ENCODE measurements around the gene ATP4B.

ATP4B gene

DNA sequence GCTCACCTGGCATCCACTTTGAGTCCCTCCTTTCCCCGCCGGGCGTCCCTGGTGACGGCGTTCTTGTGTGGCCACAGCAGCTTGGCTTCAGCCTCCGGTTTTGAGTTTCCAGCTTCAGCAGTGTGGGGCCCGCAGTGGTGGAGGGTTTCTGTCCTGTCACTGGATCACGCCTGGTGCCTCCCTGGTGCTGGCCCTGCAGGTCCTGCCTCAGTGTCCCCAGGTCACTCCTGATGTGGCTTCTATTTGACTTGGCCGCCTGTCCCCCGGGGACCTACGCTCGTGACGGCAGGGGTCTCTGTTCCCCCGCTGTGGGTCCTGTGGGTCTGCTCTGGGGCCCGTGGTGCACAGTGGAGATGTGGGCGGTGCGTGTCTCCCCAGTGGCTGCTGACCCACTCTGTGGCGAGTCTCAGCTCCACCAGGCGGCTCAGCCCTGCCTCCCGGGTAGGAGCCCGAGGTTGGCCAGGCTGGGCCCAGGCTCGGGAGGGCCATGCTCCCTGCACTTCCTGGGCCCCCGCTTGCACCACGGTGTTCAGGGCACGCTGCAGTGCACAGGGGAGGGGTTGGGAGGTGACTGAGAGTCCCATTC lies 1.9 kb downstream of the ATP4B start:
- DNase-seq = no peak

DNA sequence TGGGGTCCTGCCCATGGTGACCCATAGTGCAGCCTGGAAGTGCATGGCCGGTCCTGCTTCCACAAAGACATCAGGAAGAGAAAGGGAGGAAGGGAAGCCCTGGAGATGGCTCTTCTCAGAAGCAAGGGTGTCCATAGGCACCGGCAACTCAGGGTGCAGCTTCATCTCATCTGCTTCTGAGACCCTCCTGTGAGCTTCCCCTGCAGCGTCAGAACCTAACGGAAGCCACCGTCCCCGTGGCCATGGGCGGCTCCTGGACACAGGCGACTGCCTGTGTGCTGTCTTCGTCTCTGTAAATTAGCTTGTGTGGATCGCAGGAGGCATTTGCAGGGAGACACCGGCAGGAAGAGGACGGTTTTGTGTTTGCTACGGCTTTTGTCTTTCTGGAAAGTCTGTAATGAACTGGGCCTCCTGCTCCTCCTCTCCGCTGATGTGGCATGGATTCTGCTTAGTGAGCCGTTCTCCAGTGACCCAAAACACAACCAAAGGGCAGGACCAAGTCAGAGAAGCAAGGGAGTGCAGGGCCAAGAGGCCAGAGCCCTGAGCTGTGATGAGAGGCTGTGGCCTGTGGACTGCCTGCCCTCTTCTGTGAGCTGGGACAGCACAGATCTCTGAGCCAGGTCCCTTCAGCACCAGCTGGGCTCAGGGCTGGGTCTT lies 2.5 kb downstream of the ATP4B start:
- no peak for DNase-seq

DNA sequence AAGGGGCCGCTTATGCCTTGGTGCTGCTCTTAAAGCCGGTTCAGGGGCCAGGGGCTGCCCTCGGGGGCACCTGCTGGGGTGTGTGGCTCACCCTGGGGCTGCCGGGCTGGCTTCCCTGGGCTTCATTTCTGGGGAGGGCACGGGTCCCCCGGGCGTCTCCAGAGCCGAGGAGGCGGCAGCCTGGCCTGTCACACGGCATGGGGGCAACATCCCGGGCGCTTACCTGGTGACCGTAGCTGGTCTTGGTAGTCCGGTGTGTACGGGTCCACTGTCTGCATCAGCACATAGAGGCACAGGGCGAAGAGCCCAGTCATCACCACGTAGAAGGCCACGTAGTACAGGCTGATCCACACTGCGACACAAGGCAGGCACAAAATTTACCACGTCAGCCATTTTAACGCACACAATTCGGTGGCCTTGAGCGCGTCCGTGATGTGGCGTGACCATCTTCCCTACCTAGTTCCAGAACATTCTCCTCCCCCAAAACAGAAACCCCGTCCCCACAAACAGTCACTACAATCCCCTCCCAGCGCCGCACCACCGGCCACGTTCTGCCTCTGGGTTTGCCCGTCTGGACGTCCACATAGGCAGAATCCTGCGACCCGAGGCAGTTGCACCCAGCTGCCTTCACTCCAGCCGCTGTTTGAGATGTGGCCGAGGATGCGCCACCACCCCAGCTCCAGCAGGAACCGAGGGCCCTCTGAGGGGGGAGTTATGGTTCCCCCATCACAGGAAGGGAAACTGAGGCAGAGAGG lies 3.2 kb downstream of the ATP4B start:
- DNase-seq = no peak

- no peak for DNase-seq
These were observed 3.8 kb downstream of the ATP4B start for GRCh38 chr13:113654175-113654560.

GRCh38 chr13:113653264-113654174 lies 4.5 kb downstream of the ATP4B start:
- DNase-seq = no peak

DNA sequence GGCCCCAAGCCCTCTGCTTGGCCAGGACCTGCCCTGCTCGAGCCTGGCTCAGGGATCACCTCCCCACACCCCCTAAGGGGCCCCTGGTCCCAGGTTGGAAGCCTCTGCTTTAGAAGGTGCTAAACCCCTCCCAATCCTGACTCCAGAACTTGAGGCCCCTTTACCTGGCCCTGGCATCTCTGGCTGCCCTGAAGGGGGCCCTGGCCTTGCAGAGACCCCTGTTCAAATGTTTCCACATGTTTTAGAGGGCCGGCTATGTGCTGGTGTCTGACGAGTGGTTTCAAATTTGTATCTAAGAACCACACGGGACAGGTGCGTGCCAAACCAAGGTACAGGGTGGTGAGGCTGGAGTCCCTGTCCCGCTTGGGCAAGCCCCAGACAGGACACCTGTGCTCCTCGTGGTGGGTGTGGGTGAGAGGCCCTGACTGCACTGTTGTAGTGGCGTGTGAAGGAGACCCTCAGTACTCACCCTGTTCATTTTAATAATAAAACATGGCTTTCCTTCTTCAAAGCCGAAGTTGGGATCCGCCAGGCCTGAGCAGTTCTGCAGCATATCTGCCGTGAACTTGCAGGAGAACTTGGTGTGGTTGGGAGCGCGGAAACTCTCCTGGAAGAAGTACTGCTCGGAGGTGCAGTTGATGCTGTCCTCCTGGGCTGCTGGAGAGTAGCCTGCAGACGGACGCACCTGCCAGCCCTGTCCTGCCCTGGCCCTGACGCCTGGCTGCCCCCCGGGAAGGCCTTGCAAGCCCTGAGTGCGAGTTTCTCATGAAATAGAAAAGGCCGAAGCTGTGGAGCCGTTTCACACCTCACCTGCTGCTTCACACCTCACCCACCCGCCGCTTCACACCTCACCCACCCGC lies 5.4 kb downstream of the ATP4B start:
- DNase-seq = no peak

GRCh38 chr13:113651511-113652403 lies 6.2 kb downstream of the ATP4B start:
- no peak for DNase-seq

GRCh38 chr13:113650731-113651148 lies 7.3 kb downstream of the ATP4B start:
- no peak for DNase-seq

- no peak for DNase-seq
These were observed 7.7 kb downstream of the ATP4B start for GRCh38 chr13:113650275-113650674.

- DNase-seq = no peak
These were observed 8.8 kb downstream of the ATP4B start for GRCh38 chr13:113649212-113649611.

GRCh38 chr13:113648216-113648610 lies 9.8 kb downstream of the ATP4B start:
- no peak for DNase-seq

DNA sequence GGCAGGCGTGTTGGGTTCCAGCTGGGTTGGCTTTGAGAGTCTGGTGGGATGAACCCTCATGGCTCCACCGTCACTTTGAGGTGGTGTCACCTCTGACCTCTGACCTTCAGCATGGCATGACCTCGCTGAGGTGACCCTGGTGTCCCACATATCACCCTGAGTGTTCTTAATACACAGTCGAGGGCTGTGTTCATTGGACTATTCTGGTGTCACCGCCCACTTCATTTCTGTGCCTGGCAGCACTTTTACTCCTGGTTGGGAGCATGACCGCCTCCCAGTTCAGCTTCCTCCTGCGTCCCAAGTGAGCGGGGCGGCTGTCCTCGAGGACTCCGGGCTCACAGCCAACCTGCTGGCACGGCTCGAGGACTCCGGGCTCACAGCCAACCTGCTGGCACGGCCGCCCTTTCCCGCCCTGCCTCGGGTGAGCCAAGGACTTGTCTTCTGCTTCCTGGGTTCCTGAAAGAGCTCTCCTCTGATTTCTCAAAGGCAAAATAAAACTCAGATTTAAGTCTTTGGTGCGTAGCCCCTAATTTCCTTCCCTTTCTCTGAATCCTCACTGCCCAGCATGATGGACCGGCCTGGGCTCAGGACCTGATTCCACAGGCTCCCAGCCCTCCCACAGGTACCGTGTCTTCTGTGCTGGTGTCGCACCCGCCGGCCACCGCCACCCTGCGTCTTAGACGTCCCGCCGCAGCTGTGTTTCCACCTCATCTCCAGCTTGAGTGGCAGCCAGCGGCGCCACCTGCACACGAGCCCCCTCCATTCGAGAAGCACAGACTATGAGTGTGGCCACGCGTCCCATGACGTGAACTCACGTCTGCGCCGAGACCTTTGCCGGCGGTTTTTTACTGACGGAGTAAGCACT lies 10.4 kb downstream of the ATP4B start:
- DNase-seq = no peak

DNA sequence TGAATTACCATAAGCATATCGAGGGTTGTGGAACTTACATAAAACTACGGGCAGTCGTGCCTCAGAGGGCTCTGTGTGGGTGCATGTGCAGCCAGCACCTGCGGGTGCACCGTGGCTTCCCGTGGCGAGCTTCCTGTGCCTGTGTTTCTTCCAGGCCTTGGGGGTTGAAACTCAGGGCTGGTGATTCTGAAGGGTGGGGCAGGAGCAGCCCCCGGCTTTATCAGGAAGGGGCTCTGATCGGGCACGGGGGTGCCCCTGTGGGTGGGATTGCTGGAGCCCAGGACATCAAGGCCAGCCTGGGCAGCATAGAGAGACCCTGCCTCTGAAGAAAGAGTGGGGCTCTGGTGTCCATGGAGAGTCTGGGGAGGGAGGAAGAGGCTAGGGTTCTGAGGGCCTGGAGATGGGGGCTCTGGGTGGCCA lies 11.1 kb downstream of the ATP4B start:
- DNase-seq = no peak

GRCh38 chr13:113646376-113646775 lies 11.6 kb downstream of the ATP4B start:
- no peak for DNase-seq

- no peak for DNase-seq
These were observed 12.7 kb downstream of the ATP4B start for GRCh38 chr13:113645329-113645728.

GRCh38 chr13:113644800-113645199 lies 13.2 kb downstream of the ATP4B start:
- DNase-seq = no peak

DNA sequence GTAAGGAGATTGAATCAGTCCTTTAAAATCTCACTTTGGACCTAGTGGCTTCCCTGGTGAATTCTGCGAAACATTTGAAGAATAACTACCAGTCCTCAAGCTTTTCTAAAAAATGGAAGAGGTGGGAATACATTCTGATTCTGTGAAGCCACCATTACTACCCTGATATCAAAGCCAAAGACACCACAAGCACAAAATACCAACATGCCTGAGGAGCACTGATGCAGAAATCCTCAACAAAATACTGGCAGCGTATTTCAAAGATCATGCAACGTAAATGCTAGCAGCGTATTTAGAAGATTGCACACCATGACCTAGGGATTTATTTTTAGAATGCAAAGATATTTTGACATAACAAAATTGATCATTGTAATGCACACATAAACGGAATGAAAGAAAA lies 14.4 kb downstream of the ATP4B start:
- no peak for DNase-seq

DNA sequence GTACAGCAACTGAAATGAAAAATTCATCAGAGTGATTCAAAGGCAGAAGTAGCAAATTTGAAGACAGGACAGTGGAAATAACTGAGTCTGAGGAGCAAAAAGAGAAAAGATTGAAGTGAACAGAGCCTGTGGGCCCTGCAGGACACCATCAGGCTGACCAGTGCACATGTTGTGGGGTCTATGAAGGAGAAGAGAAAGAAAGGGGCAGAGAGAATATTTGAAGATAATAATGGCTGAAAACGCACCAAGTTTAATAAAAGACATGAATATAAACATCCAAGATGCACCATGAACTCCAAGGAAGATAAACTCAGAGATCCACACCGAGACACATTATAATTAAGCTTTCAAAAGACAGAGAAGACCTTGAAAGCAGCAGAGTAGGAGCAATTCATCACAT lies 15.4 kb downstream of the ATP4B start:
- DNase-seq = no peak

GRCh38 chr13:113641426-113641825 lies 16.6 kb downstream of the ATP4B start:
- no peak for DNase-seq

DNA sequence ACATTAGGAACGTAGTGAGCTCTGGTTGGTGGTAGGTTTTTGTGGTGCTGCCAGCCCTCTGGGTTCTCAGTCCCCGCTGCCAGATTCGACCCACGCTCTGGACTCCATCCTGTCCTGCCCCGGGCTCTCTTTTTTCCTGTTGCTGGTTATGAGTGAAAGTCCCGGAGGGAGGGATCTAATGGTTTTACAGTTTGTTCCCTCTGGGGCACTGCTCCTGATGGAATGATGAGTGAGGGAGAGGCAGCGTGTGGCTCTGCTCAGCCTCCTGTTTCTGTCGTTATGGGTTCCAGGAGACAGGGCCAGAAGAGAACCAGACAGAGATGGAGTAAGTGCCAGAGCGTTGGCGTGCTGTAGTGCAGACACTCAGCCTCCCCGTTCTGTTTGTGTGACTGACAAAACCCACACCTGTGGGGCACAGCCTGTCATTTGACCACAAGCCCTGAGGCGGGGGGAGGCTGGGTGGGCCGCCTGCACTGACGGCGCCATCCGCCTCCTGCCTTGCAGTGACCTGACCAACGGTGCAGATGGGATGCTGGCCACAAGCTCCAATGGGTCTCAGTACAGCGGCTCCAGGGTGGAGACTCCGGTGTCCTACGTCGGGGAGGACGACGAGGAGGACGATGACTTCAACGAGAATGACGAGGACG lies 18.3 kb downstream of the ATP4B start:
- DNase-seq = no peak

Data from activated effector memory CD4-positive, alpha-beta T cell treated with Interleukin-2 at 50 U/mL for 16 hours (primary cell).